HuH-7 (cell line): ENCODE measurements around the gene LARP4B.

Experiments used
- DNase-seq: peaks from one replicate; pipeline ENCODE4 v3.0.0; 2011; ENCODE audit warnings: low spot score

Gene LARP4B

GRCh38 chr10:824946-825345 lies 106.6 kb downstream of the LARP4B start:
- DNase-seq: no peak

DNA sequence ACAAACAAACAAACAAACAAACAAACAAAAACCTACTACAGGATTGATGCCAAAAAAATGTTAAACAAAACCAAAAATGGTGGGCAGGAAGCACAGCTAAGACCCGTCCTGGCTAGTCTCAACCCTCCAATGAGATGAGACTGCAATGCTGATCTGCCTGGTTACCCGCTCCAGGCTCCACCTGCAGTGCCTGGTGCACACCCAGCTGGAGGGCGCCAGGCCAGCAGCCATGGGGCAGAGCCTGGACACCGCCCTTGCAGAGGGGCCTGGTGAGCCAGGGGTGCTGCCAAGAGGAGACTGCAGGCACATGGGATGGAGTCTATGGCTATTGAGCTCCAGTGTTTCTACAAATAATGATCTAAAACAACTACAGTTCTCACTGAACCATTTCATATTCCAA lies 107.0 kb downstream of the LARP4B start:
- DNase-seq: no peak

- DNase-seq: no peak
These were observed 108.7 kb downstream of the LARP4B start for GRCh38 chr10:822661-823367.

GRCh38 chr10:822197-822596 lies 109.3 kb downstream of the LARP4B start:
- no peak for DNase-seq

GRCh38 chr10:821322-821721 lies 110.2 kb downstream of the LARP4B start:
- no peak for DNase-seq

DNA sequence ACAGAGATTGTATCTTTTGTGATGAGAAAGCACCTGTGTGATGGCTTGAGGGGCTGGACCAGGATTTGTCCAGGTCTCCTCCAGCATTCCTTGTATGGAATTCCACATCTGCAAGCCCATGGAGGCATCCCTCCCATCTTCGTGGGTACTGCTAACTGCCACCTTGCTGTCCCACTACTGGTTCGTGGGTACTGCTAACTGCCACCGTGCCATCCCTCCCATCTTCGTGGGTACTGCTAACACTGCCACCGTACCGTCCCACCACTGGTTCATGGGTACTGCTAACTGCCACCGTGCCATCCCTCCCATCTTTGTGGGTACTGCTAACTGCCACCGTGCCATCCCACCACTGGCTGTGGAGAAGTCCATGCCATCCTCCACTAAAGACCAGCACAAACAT lies 111.7 kb downstream of the LARP4B start:
- no peak for DNase-seq

DNA sequence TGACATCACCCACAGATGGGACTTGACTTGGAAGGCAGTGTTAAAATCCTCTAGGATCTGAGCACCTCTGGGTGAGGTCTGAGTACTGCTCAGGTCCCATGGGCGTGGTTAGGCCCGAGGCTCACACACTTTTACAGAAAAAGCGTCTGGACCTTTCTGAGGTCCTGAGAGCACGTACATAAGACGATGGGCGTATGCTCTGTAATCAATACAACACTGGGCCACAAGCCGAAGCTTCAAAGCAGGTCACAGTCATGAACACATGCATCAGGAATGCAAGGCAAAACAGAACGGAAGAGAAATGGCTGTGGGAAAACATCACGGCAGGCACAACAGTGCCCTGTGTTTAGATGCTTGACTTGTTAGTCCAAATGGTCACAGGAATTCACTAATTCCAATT lies 112.2 kb downstream of the LARP4B start:
- no peak for DNase-seq

GRCh38 chr10:818526-819220 lies 112.8 kb downstream of the LARP4B start:
- DNase-seq: no peak

- DNase-seq: no peak
These were observed 113.5 kb downstream of the LARP4B start for GRCh38 chr10:818010-818409.

DNA sequence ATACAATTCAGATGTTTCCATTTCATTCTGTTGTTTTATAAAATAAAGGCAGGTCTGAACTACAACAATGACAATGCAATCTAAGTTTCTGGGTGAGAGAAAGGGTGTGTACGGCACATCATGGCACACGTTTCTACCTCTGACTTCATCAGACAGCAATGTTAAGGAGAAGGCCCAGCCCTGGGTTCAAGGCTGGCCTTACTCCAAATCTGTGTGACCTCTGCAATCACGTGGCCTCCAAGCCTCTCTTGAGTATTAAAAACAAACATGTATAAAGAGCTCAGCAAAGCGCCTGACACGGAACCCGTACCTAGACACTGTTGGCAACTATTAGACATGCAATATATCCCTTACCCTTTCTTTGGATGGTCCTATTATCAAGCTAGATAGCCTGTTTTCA lies 114.1 kb downstream of the LARP4B start:
- DNase-seq: no peak

DNA sequence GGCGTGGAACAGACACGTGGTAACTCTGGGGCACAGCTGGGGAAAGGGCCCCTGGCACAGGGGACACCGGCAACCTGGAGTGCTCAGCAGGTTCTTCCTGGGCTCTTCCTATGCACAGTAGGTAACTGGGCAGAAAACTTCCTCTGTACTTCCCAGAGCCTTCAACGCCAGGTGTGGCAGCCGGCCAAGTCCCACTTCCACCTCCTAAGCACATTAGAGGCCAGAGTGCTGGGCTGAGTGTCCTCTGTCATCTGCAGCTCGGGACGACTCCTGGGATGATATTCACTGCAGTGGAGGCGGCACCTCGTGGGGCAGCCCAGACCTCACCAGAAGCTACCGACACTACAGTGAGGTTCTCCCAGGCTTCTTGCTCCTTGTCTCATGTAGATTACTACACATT lies 114.5 kb downstream of the LARP4B start:
- no peak for DNase-seq

- no peak for DNase-seq
These were observed 115.4 kb downstream of the LARP4B start for GRCh38 chr10:816091-816477.

DNA sequence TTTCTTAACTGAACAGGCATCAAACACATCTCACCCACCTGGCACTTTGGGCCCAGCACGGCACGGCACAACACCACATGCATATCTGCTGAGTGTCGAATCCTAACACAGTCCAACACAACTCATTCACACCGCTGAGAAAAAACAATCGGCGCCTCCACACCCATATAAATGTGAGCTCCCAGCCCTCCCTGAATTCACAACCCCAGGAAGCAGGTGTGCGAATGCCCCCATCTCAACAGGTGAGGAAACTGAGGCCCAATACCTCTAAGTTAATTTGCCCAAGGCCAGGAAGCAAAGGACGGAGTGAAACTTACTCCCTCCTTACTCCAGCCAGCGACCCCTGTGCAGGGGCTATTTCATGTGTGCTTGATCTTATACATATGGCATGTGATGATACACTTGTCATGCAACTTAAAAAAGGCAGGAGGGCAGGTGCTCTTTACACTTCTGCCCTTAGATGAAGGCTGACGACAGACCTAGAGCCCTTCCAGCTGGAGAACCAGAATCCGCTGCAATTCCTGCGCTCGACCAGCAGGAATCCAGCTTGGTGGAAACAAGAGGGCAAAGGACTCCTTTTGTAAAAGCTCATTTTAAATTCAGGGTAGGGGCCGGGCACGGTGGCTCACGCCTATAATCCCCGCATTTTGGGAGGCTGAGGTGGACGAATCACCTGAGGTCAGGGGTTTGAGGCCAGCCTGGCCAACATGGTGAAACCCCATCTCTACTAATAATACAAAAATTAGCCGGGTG lies 116.0 kb downstream of the LARP4B start:
- peak; percentile 48 for DNase-seq

DNA sequence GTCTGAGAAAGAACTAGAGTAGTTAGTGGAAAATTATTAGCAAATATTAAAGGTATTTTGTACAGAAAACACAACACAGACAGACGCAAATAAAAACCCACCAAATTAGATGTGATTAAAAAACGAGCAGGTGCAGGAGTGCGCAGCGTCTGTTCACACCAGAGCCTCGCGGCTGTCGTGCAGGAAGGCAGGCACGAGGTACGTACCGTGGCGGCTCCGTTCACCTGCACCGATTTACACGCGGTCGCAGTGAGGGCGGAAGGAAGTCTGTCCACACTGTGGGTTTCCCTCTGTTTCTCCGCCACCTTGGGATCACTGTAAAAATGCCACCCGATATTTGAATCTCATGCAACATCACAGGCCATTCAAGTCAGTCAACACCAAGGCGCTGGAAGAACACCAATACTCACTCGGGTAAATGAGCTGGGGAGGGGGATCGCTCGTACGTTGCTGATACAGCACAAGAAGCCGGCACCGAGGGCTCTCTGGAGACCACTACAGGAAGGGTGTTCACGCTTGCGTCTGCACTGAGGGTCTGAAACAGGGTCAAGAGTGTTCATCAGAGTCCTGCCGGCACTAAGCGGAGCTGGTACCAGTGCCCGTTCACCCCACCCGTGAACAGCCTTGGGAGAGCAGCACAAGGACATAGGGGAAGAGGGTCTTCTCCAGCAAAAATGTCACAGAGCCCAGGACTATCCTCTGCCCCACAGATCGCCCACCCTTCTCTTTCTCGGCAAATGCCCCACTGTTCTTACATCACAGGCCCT lies 116.8 kb downstream of the LARP4B start:
- no peak for DNase-seq

GRCh38 chr10:813286-813685 lies 118.2 kb downstream of the LARP4B start:
- no peak for DNase-seq

DNA sequence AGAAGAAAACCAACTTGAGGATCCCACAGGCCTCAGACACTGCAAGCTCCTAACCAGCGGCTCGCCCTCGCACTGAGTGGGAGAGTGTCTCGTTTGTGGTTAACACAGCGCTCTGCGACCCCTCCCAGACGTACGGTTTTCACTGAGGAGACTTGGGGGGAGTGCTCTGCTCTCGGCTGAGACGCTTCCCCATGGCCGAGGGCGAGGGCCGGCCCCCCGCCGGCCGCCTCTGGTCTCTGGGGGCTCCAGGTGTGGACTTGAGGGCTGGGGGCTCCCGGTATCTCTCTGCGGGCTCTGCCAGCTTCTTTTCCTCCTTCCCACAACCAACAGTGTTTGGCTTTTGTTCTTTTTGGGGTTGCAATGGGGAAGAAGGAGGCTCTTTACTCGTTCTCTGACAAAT lies 118.7 kb downstream of the LARP4B start:
- DNase-seq: no peak

DNA sequence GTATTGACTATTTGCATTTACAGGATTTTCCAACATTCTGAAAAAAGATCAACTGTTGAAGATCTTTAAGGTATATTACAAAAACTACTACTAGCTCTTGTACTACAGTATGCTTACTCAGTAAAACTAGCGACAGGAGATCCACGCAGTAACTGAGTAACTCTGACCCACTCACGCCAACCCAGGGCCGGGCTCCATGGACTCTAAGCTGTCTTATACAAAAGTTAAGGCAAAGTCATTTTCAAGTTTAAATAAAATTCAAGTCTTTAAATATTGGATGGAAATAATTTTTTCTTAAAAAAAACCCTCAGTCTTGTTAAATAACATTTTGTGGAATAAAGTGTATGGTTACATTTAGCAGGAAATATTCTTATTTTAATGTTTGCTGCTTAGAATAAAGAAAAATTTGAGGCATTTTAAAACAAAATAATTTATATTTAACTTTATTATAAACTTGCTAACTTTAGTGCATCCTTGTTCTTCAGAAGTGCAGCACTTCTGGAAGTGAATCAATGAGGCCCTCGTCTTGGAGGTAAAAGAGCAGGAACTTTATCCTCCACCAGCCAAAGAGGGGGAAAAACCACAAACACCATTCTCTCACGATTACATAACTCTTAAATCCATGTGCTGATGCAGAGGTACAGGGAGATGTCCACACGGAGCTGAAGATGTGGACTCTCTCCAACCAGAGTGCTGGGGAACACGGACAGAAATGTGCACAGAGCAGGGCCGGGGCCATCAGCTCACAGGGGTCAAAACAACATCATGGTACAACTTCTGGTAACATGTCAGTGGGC lies 119.9 kb downstream of the LARP4B start:
- no peak for DNase-seq

GRCh38 chr10:810351-810846 lies 121.1 kb downstream of the LARP4B start:
- DNase-seq: peak; percentile 70

- no peak for DNase-seq
These were observed 121.7 kb downstream of the LARP4B start for GRCh38 chr10:809671-810350.

- DNase-seq: no peak
These were observed 123.5 kb downstream of the LARP4B start for GRCh38 chr10:807958-808353.
